K562 (cell line): Measurements from ENCODE around the gene PRKAR1B. TPM values are rescaled to one million over a fixed set of nuclear protein-coding genes. Genes with fewer than 3 reads are reported as not detected.

Experiments
- EP300 ChIP-seq: IDR thresholded peaks from 2 replicates; pipeline ENCODE4 v1.6.1; 2012; ENCODE audit warnings: low read length, improper control_type of control experiment
- ETV6 ChIP-seq, 3 experiments: fragments of 150-350 bp in 1 of 3; sonication (generic) in 1 of 3; formaldehyde crosslinking in 1 of 3; IDR thresholded peaks; 2 replicates each; pipeline versions ENCODE4 v1.6.1 to v1.8.0; 2014 to 2022; ENCODE audit warnings: borderline replicate concordance in 2 of 3, low read depth in 2 of 3, antibody characterized with exemption in 1 of 3, low read length in 1 of 3, mild to moderate bottlenecking in 1 of 3, missing genetic modification reagents in 1 of 3
- GTF2E2 ChIP-seq: fragments of 200-800 bp; sonication (Bioruptor generic); IDR thresholded peaks from 2 replicates; pipeline ENCODE4 v1.6.1; 2016; ENCODE audit warnings: missing genetic modification characterization, missing compliant biosample characterization
- MTA2 ChIP-seq: fragments of 450-650 bp; IDR thresholded peaks from 2 replicates; pipeline ENCODE4 v1.6.1; 2016; ENCODE audit warnings: low read depth
- NFRKB ChIP-seq: fragments of 450-650 bp; IDR thresholded peaks from 2 replicates; pipeline ENCODE4 v1.6.1; 2016; ENCODE audit warnings: low read depth
- OTX1 ChIP-seq: fragments of 450-650 bp; formaldehyde crosslinking; IDR thresholded peaks from 2 replicates; pipeline ENCODE4 v1.4.0; 2022; ENCODE audit warnings: mild to moderate bottlenecking
- SMAD1 ChIP-seq: fragments of 150-350 bp; IDR thresholded peaks from 2 replicates; pipeline ENCODE4 v1.6.1; 2014; ENCODE audit warnings: low read length, low read depth; ENCODE audit not compliant: partially characterized antibody
- SMAD3 ChIP-seq: fragments of 450-650 bp; formaldehyde crosslinking; conservative IDR thresholded peaks from 2 replicates; pipeline ENCODE4 v1.4.0; 2020; ENCODE audit warnings: mild to moderate bottlenecking
- ZBED1 ChIP-seq: IDR thresholded peaks from 2 replicates; pipeline ENCODE4 v1.6.1; 2014
- ZBTB8A ChIP-seq: fragments of 450-650 bp; IDR thresholded peaks from 2 replicates; pipeline ENCODE4 v1.6.1; 2018; ENCODE audit warnings: mild to moderate bottlenecking, moderate library complexity; ENCODE audit not compliant: partially characterized antibody
- ZNF436 ChIP-seq: fragments of 250-450, 450-650 bp; sonication (Bioruptor Pico); formaldehyde crosslinking; IDR thresholded peaks from 2 replicates; pipeline ENCODE4 v1.7.0; 2020; ENCODE audit warnings: mild to moderate bottlenecking
- ZNF76 ChIP-seq: fragments of 250-450 bp; sonication (Bioruptor Pico); IDR thresholded peaks from 2 replicates; pipeline ENCODE4 v1.4.0; 2020; ENCODE audit warnings: mild to moderate bottlenecking, moderate library complexity, borderline replicate concordance
- ZNF77 ChIP-seq: fragments of 250-450 bp; sonication (Bioruptor Pico); IDR thresholded peaks from 2 replicates; pipeline ENCODE4 v1.5.0; 2020
- polyA plus RNA-seq, 8 experiments: library from polyadenylated mRNA; depleted of rRNA in 4 of 8; stranded (reverse) in 5 of 8; unstranded in 3 of 8; fragments of >200 nt; fragmentation: Nextera tagmentation in 2 of 8; fragmentation: Illumina TruSeq in 1 of 8; extraction: Ambion mirVana in 2 of 8; extraction: Trizol in 1 of 8; gene quantifications; 2 replicates each; pipeline versions ENCODE4 v1.2.1 to v1.2.3, GENCODE V29; 2011 to 2014; ENCODE audit warnings: inconsistent platforms in 1 of 8, missing spikeins in 1 of 8
- total RNA-seq, 7 experiments: library from RNA; depleted of rRNA in 6 of 7; stranded (reverse); fragments of >200 nt in 6 of 7; fragmentation: Illumina TruSeq in 2 of 7; extraction: Trizol in 2 of 7; gene quantifications; 2 replicates each; pipeline versions ENCODE4 v1.2.1 to v1.2.3, GENCODE V29; 2011 to 2021; ENCODE audit warnings: low replicate concordance in 1 of 7
- TF ChIP-seq, protein P1 (sequence below): sonication (generic); formaldehyde crosslinking; IDR thresholded peaks from 2 replicates; pipeline ENCODE4 v1.8.0; 2022; ENCODE audit warnings: mild to moderate bottlenecking, missing genetic modification reagents
- TF ChIP-seq, protein P2 (sequence below), 2 experiments: IDR thresholded peaks in 1 of 2; conservative IDR thresholded peaks in 1 of 2; 2 replicates each; pipeline ENCODE4 v1.6.1; 2016; ENCODE audit warnings: low read depth in 2 of 2, mild to moderate bottlenecking in 1 of 2, missing compliant biosample characterization in 1 of 2, missing genetic modification characterization in 1 of 2, moderate library complexity in 1 of 2
- TF ChIP-seq, protein P3 (sequence below): sonication (generic); formaldehyde crosslinking; IDR thresholded peaks from 2 replicates; pipeline ENCODE4 v1.8.1; 2023; ENCODE audit warnings: mild to moderate bottlenecking, missing genetic modification reagents, moderate library complexity
- TF ChIP-seq, protein P4 (sequence below), 2 experiments: fragments of 450-650 bp; IDR thresholded peaks; 2 replicates each; pipeline ENCODE4 v1.6.1; 2018; ENCODE audit warnings: mild to moderate bottlenecking in 2 of 2, low read depth in 1 of 2; ENCODE audit not compliant: partially characterized antibody in 2 of 2

PRKAR1B gene
- total and polyA plus RNA-seq, 9 of the 15 experiments (the other 6 are each of a cell fraction or from before 2014, with no cell fraction given), result 0.99 to 30.5 (median 12.7) TPM

DNA sequence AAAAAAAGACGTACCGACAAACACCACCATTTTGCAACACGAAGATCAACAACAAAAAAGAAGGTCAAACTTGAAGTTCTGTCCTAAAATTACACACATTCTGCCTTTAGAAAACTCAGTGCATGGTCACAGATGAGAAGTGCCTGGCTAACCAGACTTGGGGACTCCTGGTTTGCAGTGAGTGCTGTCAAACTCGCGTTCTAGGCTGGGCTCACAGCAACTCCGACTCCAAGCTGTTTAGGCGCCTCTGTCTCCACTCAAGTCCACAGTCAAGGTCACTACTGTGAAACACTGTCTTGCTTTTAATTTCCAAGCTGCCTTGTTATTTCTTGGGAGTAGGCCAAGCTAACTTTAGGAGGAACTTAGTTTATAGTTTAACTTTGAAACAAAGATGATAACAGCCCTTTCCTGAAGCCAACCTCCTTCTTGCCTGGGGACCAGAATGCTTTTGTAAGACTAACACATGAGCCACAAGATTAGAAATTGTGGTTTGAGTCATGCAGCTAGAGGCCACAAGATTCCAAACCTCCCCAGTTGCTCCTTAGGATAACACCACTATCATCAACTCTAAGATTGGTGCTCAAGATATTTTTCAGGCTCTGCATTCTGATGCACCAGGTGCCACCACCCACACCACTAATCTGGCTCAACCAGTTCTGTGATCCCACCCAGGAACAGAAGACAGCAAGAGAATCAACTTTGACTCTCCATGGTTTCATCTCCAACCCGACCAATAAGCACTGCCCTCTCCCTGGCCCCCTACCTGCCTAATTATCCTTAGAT lies 1.7 kb downstream of the PRKAR1B start (continued):
- TF ChIP-seq, protein P1, sequence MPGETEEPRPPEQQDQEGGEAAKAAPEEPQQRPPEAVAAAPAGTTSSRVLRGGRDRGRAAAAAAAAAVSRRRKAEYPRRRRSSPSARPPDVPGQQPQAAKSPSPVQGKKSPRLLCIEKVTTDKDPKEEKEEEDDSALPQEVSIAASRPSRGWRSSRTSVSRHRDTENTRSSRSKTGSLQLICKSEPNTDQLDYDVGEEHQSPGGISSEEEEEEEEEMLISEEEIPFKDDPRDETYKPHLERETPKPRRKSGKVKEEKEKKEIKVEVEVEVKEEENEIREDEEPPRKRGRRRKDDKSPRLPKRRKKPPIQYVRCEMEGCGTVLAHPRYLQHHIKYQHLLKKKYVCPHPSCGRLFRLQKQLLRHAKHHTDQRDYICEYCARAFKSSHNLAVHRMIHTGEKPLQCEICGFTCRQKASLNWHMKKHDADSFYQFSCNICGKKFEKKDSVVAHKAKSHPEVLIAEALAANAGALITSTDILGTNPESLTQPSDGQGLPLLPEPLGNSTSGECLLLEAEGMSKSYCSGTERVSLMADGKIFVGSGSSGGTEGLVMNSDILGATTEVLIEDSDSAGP, result no peak
- TF ChIP-seq ZNF76 (CRISPR knock-in tag) (no peak), SMAD1 (no peak), GTF2E2 (no peak; the same call in 1 of the 2 replicates), OTX1 (CRISPR knock-in tag) (no peak), SMAD3 (CRISPR knock-in tag) (no peak), ZNF77 (CRISPR knock-in tag) (no peak), ETV6 (IDR thresholded peaks at IDR 0.05; ENCODE audit: borderline replicate concordance in 1 of 2, low read depth in 2 of 2, low read length in 1 of 2) (peak in 1 of 2 experiments; percentile 58; a peak in 1 of 4 replicates), ETV6 (CRISPR knock-in tag; IDR thresholded peaks at IDR 0.05; ENCODE audit: borderline replicate concordance) (no peak), EP300 (peak; percentile 90), ZBTB8A (no peak), ZNF436 (no peak), ZBED1 (no peak; the same call in 1 of the 2 replicates), MTA2 (peak; percentile 89), NFRKB (no peak)
- TF ChIP-seq, protein P2, sequence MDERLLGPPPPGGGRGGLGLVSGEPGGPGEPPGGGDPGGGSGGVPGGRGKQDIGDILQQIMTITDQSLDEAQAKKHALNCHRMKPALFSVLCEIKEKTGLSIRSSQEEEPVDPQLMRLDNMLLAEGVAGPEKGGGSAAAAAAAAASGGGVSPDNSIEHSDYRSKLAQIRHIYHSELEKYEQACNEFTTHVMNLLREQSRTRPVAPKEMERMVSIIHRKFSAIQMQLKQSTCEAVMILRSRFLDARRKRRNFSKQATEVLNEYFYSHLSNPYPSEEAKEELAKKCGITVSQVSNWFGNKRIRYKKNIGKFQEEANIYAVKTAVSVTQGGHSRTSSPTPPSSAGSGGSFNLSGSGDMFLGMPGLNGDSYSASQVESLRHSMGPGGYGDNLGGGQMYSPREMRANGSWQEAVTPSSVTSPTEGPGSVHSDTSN (CRISPR knock-in tag; IDR thresholded peaks at IDR 0.05; ENCODE audit: low read depth), result no peak
- TF ChIP-seq, protein P2 (tag; conservative IDR thresholded peaks at IDR 0.05; ENCODE audit: low read depth), result no peak
- TF ChIP-seq, protein P3, sequence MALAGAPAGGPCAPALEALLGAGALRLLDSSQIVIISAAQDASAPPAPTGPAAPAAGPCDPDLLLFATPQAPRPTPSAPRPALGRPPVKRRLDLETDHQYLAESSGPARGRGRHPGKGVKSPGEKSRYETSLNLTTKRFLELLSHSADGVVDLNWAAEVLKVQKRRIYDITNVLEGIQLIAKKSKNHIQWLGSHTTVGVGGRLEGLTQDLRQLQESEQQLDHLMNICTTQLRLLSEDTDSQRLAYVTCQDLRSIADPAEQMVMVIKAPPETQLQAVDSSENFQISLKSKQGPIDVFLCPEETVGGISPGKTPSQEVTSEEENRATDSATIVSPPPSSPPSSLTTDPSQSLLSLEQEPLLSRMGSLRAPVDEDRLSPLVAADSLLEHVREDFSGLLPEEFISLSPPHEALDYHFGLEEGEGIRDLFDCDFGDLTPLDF (CRISPR knock-in tag), result 0 out of 2 replicates have a peak, but pooled peaks have one; percentile 5
- TF ChIP-seq, protein P4, sequence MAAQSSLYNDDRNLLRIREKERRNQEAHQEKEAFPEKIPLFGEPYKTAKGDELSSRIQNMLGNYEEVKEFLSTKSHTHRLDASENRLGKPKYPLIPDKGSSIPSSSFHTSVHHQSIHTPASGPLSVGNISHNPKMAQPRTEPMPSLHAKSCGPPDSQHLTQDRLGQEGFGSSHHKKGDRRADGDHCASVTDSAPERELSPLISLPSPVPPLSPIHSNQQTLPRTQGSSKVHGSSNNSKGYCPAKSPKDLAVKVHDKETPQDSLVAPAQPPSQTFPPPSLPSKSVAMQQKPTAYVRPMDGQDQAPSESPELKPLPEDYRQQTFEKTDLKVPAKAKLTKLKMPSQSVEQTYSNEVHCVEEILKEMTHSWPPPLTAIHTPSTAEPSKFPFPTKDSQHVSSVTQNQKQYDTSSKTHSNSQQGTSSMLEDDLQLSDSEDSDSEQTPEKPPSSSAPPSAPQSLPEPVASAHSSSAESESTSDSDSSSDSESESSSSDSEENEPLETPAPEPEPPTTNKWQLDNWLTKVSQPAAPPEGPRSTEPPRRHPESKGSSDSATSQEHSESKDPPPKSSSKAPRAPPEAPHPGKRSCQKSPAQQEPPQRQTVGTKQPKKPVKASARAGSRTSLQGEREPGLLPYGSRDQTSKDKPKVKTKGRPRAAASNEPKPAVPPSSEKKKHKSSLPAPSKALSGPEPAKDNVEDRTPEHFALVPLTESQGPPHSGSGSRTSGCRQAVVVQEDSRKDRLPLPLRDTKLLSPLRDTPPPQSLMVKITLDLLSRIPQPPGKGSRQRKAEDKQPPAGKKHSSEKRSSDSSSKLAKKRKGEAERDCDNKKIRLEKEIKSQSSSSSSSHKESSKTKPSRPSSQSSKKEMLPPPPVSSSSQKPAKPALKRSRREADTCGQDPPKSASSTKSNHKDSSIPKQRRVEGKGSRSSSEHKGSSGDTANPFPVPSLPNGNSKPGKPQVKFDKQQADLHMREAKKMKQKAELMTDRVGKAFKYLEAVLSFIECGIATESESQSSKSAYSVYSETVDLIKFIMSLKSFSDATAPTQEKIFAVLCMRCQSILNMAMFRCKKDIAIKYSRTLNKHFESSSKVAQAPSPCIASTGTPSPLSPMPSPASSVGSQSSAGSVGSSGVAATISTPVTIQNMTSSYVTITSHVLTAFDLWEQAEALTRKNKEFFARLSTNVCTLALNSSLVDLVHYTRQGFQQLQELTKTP (IDR thresholded peaks at IDR 0.05; ENCODE audit: low read depth in 1 of 2, partially characterized antibody in 2 of 2), result peak in 1 of 2 experiments; percentile 62
